Measurements from ENCODE around the gene NCKAP5.

NCKAP5 gene

GRCh38 chr2:132998221-132998620 lies 570.0 kb downstream of the NCKAP5 start:
- DNase-seq (ENCODE audit: low read depth): no peak

GRCh38 chr2:132991471-132992045 lies 576.7 kb downstream of the NCKAP5 start:
- DNase-seq (ENCODE audit: low read depth): no peak

DNA sequence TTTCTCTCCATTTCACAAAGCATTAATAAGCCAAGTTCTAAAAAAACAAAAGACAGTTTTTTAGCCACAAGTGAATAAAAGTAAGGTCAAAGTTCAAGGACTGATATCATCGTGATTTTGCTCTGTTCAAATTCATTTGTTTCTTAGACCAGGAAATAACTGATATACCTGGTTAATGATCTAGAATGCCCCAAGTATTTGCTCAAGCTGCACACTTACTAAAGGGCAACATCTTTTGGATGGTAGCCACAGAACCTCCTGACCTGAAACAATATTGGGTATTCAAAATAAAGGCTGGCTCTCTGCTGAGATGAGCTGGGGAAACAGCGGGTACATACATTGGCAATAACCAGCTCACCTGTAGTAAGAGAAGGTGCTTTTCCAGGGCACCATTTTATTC lies 583.5 kb downstream of the NCKAP5 start:
- DNase-seq (ENCODE audit: low read depth): no peak

DNA sequence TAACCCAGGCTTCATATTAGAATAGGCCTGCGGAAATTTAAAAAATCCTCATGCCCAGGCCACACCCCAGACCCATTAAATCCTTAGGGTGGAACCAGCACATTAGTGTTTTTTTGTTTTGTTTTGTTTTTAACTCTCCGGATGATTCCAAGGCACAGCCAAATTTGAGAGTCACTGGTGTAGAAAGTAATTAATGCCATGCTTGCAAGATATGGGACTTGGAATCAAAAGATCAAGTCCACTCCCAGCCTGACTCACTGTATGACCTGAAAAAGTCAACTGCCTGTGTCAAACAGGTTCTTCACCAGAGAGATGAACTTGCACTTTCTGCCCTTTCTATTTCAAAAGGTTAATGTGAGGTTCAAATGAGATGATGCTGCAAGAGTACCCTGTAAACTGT lies 588.0 kb downstream of the NCKAP5 start:
- no peak for DNase-seq (ENCODE audit: low read depth)

DNA sequence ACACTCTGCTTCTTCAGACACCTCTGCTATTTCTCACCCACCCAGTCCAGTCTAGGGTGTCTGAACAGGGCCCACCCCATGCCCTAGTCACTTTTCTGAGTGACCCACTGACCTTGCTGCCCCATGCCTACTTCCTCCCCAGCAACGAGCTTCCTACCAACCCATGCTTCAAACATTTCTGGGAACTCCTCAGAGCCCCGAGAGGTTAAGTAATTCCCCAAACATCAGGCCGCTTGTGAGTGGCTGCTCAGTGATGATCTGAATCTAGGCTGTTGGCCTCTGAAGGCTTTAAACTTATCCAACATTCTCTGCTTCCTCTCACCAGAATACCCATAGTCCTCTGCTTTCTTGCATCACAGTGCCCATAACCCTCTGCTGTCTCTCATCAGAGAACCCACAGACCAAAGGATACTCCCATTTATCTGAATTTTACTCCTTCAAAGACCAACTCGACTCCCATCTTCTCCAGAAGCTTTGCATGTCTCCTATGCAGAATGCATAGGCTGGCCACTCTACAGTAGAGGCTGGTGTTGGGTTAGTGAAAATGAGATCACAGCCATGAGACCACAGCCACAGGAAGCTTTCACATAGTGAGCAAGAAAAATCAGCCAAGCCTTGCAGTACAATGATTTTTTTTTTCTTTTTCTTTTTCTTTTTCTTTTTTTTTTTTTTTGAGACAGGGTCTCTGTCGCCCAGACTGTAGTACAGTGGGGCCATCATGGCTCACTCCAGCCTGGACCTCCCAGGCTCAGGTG lies 588.7 kb downstream of the NCKAP5 start:
- DNase-seq (ENCODE audit: low read depth): no peak

- DNase-seq (ENCODE audit: low read depth): no peak
Observed at GRCh38 chr2:132978840-132979239, 589.4 kb downstream of the NCKAP5 start.

GRCh38 chr2:132977812-132978529 lies 590.3 kb downstream of the NCKAP5 start:
- no peak for DNase-seq (ENCODE audit: low read depth)

- DNase-seq (ENCODE audit: low read depth): no peak
Observed at GRCh38 chr2:132975193-132976105, 592.8 kb downstream of the NCKAP5 start.

GRCh38 chr2:132974467-132975095 lies 593.7 kb downstream of the NCKAP5 start:
- DNase-seq (ENCODE audit: low read depth): no peak

GRCh38 chr2:132971310-132972061 lies 596.8 kb downstream of the NCKAP5 start:
- no peak for DNase-seq (ENCODE audit: low read depth)

DNA sequence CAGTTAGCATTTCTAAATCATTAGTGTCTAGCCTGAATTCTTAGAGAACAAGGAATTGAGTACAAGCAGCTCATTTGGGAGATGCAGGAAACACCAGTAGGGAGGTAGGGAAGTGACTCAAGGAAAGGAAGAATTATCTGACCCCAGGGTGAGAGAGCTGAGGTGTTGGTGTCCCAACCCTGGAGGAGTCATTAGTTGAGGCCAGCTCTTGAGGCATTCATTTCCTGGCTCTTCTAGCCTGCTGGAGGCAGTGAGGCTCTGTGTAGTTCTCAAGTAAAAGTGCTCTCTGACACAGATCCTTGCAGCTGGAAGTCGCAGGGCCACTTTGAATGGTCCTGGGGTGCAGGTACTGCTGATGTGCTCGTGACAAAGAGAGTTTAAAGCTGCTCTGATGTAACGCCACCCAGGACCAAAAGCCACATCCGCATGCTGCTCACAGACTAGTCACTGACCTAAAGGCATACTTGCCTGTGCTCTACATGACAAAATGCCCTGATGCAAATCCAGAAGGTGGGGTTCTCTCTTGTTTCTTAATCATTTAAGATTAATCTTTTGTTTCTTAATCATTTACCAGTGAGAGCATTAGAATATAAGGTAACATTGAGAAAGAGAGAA lies 598.8 kb downstream of the NCKAP5 start:
- no peak for DNase-seq (ENCODE audit: low read depth)

DNA sequence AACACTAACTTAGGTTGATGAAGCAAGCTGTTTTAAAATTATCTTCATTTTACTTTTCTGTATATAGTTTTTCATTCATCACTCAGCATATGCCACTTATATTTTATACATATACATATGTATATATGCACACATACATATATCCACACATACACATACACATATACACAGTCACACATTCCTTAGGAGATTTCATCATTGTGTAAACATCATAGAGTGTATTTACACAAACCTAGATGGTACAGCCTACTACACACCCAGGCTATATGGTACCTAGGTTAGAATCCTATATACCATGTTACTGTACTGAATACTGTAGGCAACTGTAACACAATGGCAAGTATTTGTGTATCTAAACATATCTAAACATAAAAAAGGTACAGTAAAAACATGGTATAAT lies 602.8 kb downstream of the NCKAP5 start:
- no peak for DNase-seq (ENCODE audit: low read depth)

GRCh38 chr2:132963161-132963560 lies 605.1 kb downstream of the NCKAP5 start:
- no peak for DNase-seq (ENCODE audit: low read depth)

DNA sequence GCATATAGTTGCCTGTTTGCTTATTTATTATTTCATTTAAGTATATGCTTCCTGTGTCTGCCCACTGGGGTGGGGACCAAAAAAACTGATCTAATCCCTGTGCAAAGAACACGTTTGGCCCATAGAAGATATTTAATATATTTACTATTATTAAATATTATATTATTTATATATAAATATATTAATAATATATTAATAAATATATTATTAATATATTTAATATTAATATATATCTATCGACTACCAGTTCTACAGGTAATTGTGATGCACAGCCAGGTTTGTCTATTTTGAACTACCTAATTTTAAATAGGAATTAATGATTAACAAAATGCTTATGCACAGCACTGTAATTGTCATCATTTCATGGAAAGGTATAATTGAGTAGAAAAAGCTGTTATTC lies 609.4 kb downstream of the NCKAP5 start:
- DNase-seq (ENCODE audit: low read depth): no peak

DNA sequence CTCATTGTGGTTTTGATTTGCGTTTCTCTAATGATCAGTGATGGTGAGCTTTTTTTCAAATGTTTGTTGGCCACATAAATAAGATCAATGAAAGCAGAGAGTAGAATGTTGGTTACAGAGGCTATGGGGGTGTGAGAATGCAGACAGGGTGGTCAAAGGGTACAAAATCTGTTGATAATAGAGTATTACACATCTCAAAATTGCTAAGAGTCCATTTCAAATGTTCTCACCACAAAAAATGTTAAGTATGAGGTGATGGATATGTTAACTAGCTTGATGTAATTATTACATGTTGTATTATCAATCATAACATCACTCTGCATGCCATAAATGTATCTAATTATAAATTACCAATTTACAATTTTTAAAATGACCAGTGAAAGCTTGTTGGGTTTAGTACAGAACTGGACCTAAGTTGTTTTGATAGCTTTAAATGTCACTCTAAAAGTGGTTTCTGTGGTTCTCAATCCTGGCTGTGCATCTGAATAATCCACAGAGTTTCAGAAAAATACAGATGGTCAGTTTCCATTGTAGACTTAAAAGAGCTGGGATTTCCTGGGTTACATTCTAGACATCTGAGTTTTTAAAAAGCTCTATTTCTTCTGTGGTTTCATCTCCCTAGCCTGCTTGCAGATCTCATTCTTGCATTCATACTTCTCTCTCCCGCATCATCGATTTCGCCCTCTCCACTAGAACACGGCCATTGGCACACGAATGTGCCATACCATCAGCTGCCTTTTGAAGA lies 612.2 kb downstream of the NCKAP5 start:
- no peak for DNase-seq (ENCODE audit: low read depth)

- no peak for DNase-seq (ENCODE audit: low read depth)
Observed at GRCh38 chr2:132953771-132954170, 614.5 kb downstream of the NCKAP5 start.

- no peak for DNase-seq (ENCODE audit: low read depth)
Observed at GRCh38 chr2:132951008-132951714, 617.1 kb downstream of the NCKAP5 start.

GRCh38 chr2:132949108-132949507 lies 619.2 kb downstream of the NCKAP5 start:
- DNase-seq (ENCODE audit: low read depth): no peak

- DNase-seq (ENCODE audit: low read depth): no peak
Observed at GRCh38 chr2:132948211-132948610, 620.1 kb downstream of the NCKAP5 start.
